Fibroblast of the conjunctiva (primary cell): ENCODE measurements around the gene ZNF410.

ENCODE experiments used
- DNase-seq: peaks from one replicate; pipeline ENCODE4 v3.0.0-alpha.2; 2010; ENCODE audit warnings: low read depth

ZNF410 gene

DNA sequence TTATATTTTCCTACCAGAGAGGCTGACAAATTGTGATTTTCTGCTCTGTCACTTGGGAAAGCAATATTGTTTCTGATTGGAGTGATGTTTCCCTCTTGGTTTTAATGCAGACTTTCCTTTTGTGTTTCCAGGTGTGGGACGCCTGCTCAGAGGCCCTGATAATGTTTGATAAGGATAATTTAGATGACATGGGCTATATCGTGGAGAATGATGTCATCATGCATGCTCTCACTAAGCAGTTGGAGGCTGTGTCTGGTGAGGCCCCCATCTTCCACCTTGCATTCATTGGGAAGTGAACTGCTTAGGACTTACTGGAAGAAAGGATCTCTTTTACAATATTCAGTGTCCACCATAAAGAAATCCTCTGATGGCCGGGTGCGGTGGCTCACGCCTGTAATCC is 69.0 kb downstream of the ZNF410 start:
- DNase-seq = no peak

DNA sequence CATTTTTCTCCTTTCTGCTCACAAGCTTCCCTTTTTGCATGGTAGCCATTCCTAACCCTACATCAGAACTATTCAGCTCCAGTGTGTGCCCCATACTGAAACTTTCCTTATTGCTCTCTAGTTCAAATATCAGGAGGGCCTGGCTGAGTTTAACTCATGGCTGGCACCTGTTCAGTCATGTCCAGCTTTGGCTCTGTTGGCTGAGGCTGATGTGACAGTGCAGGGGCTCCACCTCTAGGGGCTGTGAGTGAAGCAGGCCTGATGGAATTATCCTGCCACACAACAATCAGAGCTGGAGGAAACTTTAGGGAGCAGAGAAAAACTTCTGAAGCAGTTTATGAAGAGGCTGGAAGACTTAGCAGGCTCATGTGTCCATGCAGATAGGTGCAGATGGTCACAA is 71.9 kb downstream of the ZNF410 start:
- DNase-seq = no peak

DNA sequence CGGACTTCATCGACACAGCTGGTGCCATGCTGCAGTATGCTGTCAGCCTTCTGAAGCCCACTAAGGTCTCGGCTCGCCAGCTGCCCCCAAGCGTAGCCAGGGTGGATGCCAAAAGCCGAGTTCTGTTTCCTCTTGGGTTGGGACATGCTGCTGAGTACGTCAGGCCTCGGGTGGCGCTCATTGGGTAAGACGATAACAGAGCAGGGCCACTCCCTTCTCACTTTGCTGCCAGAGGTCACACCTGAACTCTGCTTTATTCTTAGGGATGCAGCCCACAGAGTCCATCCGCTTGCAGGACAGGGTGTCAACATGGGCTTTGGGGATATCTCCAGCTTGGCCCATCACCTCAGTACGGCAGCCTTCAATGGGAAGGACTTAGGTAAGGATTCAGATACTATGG is 74.5 kb downstream of the ZNF410 start:
- DNase-seq = no peak

DNA sequence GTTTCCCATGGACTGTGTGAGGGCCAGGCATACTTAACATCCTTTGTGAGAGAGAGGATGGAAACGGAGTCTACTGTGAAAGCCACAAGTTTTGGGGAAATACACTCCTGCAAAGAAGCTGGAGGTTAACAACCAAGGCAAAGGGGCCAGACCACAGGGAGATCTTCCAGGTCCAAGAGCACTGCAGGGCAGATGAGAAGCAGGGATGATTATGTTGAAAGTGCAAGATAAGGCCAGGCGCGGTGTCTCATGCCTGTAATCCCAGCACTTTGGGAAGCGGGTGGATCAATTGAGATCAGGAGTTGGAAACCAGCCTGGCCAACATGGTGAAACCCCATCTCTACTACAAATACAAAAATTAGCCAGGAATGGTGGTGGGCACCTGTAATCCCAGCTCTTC is 78.6 kb downstream of the ZNF410 start:
- no peak for DNase-seq

DNA sequence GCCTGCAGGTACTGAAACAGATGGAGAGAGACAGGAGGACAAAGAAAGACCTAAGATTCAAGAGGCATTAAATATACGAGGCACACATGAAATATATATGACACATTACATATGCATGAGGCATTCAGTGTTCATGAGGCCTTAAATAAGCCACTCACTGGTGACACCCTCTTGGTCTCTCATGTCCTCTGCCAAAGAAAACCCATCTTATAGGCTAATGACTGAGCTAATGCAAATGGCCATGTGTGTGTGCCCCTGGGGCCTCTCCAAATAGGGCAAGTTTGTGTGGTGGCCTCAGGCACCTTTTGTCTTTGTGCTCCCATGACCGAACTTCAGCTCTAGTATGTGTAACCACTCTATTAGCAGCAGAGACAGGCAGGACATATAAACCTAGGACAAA is 82.2 kb downstream of the ZNF410 start:
- no peak for DNase-seq

DNA sequence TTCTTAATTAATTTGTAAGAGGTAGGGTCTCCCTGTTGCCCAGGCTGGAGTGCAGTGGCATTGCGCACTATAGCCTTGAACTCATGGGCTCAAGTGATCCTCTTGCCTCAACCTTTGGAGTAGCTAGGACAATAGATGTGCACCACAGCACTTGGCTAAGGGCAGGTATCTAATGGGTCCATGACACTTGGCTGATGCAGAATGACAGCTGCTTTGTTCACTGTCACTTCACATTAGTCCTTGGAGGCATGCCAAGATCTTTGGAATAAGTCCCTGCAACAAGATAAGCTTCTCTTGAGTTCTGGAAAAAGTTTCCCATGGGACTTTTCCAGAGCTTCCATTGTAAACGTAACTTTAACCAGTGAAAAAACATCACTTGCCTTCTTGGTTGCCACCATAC is 86.8 kb downstream of the ZNF410 start:
- no peak for DNase-seq

DNA sequence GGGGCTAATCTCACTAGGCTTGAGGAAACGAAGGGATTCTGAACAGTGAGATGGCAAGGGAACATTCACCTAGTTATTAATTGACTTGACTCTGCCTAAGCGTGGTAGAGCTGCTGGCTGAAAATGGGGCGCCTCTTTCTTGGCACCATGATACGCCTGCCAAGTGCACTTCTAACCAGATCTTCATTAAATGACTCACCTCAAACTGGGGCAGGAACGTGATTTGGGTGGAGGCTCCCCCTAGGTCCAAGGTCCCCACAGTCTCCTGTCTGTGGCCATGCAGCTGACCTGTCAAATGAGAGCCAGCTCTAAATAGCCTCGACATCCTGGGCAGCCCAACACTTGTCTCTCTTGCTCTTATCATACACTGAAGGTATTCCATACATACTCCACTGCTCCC is 89.5 kb downstream of the ZNF410 start:
- no peak for DNase-seq

DNA sequence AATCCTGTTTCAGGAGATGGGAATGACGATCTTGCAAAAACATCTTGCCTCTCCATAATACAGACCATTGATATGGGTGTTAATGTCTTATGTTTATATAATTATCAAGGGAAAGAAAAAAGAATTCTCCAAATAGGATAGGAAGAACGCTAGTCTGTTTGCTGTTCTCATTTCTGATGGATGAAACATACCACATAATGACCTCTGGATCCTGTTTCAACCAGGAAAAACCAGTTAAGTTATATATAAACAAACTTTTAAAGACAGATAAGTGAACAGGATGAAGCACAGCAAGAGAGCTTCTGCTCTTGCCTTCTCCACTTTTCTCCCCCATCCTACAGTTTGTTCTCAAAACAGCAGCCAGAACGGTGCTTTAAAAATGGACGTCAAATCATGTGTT is 91.2 kb downstream of the ZNF410 start:
- DNase-seq = no peak
